ENCODE data around the gene NRG3. TPM values are rescaled to one million over a fixed set of nuclear protein-coding genes. Genes with fewer than 3 reads are reported as not detected.

The NRG3 gene
- total RNA-seq, 1 experiment from 2014 or later: not detected

- TF ChIP-seq YY1 (IDR thresholded peaks at IDR 0.05; ENCODE audit: extremely low read depth, insufficient replicate concordance, low read depth, low read length): no peak
- TF ChIP-seq TCF7L2 (IDR thresholded peaks at IDR 0.05; ENCODE audit: borderline replicate concordance, extremely low read depth, insufficient read depth, insufficient read length): no peak
- TF ChIP-seq POLR2A (IDR thresholded peaks at IDR 0.05; ENCODE audit: borderline replicate concordance, extremely low read depth, insufficient read depth, insufficient read length): no peak
- no peak for TF ChIP-seq ELF1 (IDR thresholded peaks at IDR 0.05; ENCODE audit: borderline replicate concordance, low read depth)
- no peak for TF ChIP-seq JUND (IDR thresholded peaks at IDR 0.05)
- no peak for TF ChIP-seq POLR2AphosphoS5 (IDR thresholded peaks at IDR 0.05; ENCODE audit: low read depth, low read length)
- no peak for TF ChIP-seq EZH2 (IDR thresholded peaks at IDR 0.05)
- TF ChIP-seq EGR1 (IDR thresholded peaks at IDR 0.05; ENCODE audit: low read depth): no peak
- no peak for TF ChIP-seq RAD21 (IDR thresholded peaks at IDR 0.05; ENCODE audit: low read depth)
- TF ChIP-seq EZH2phosphoT487 (IDR thresholded peaks at IDR 0.05; ENCODE audit: borderline replicate concordance): no peak
- TF ChIP-seq MAX (IDR thresholded peaks at IDR 0.05): no peak
- TF ChIP-seq FOSL1 (IDR thresholded peaks at IDR 0.05; ENCODE audit: low read depth): no peak
- TF ChIP-seq ZBTB33 (IDR thresholded peaks at IDR 0.05; ENCODE audit: extremely low read depth, insufficient replicate concordance, low read length): no peak
- TF ChIP-seq SP1 (IDR thresholded peaks at IDR 0.05; ENCODE audit: low read depth): no peak
- TF ChIP-seq REST (IDR thresholded peaks at IDR 0.05; ENCODE audit: low read depth): no peak
- no peak for TF ChIP-seq ZFX (IDR thresholded peaks at IDR 0.05)
- no peak for TF ChIP-seq CEBPB (IDR thresholded peaks at IDR 0.05; ENCODE audit: low read depth)
- no peak for TF ChIP-seq CBX3 (IDR thresholded peaks at IDR 0.05; ENCODE audit: low read depth)
- no peak for TF ChIP-seq ZNF274 (IDR thresholded peaks at IDR 0.05; ENCODE audit: low read depth, low read length)
- RAD21 ChIA-PET (ENCODE audit: low non-redundant PET in 1 of 2, low total read pairs in 2 of 2, uncharacterized antibody in 2 of 2, unreplicated experiment in 2 of 2): no interaction called here
Measured at GRCh38 chr10:82750538-82750937, 875.5 kb downstream of the NRG3 start.

More at GRCh38 chr10:82750538-82750937, 875.5 kb downstream of the NRG3 start:
- H4K20me1 ChIP-seq (ENCODE audit: insufficient read depth): no peaks in the 10 kb centered on the region
- BruUV-seq (replicated peaks): no TSS peak
- no peaks in the 10 kb centered on the region for H3K79me2 ChIP-seq (ENCODE audit: insufficient read depth, low read length)
- ChIA-PET CTCF (no interaction called here), POLR2A (no interaction called here)
- DNase-seq (ENCODE audit: low read depth, low spot score) (no peak), ATAC-seq (no peak)
- no peaks in the 10 kb centered on the region for H3K9me2 ChIP-seq (ENCODE audit: insufficient read depth)
- peaks cover 2 to 10% of the 10 kb centered on the region in 2 experiments; a peak in 2 of 4 replicates for H3K9me3 ChIP-seq (ENCODE audit: control insufficient read depth in 1 of 2, insufficient read depth in 1 of 2, low read depth in 1 of 2, low read length in 2 of 2)
- no peak overlapping the region for H2AFZ ChIP-seq (ENCODE audit: low read depth, low read length, poor library complexity, severe bottlenecking)
- H3K4me2 ChIP-seq (ENCODE audit: low read length): no peak overlapping the region
- no peak overlapping the region for H3K4me3 ChIP-seq (replicated peaks in 1 of 2; ENCODE audit: low read depth in 1 of 2, low read length in 2 of 2)
- H3K4me1 ChIP-seq (ENCODE audit: control insufficient read depth in 1 of 2, insufficient read depth in 2 of 2, low read length in 2 of 2): no peaks in the 10 kb centered on the region
- intact Hi-C loops (cut with micrococcal nuclease): no loop called here
- H3K27me3 ChIP-seq (ENCODE audit: insufficient read depth, low read length): no peaks in the 10 kb centered on the region
- no peaks in the 10 kb centered on the region for H3K36me3 ChIP-seq (ENCODE audit: control insufficient read depth in 1 of 2, insufficient read depth in 2 of 2, low read length in 2 of 2)
- no peak overlapping the region for H3K9ac ChIP-seq (ENCODE audit: low read length)
- no peak overlapping the region for H3K27ac ChIP-seq (ENCODE audit: low read depth, low read length)
